ENCODE measurements around the gene TBCC. TPM values are rescaled to one million over a fixed set of nuclear protein-coding genes. Genes with fewer than 3 reads are reported as not detected.

Gene TBCC
- total and polyA plus RNA-seq, 4 donors = 6.9 to 13.5 (median 11.7) TPM

GRCh38 chr6:42696526-42697267, 49.2 kb downstream of the TBCC start:
- Histone ChIP-seq H3K9ac (ENCODE audit: low read depth in 1 of 2, low read length in 2 of 2) (no peak overlapping the region), H3K4me3 (ENCODE audit: low read depth in 1 of 3, low read length in 3 of 3) (no peak overlapping the region), H3K27ac (ENCODE audit: low read depth in 1 of 2, low read length in 2 of 2) (no peak overlapping the region), H3K36me3 (ENCODE audit: control insufficient read depth in 4 of 4, insufficient read depth in 3 of 4, low read depth in 1 of 4, low read length in 3 of 4) (peaks cover 2 to 25% (median 23%) of the 10 kb centered on the region in 4 donors), H3K9me3 (ENCODE audit: control insufficient read depth in 4 of 4, low read length in 3 of 4) (no peaks in the 10 kb centered on the region), H3K27me3 (ENCODE audit: control insufficient read depth in 4 of 4, insufficient read depth in 4 of 4, low read length in 3 of 4) (no peaks in the 10 kb centered on the region), H3K4me1 (ENCODE audit: control insufficient read depth in 4 of 4, insufficient read depth in 4 of 4, low read length in 3 of 4) (no peaks in the 10 kb centered on the region)
- 83% methylated on average over 7 of the region's 7 CpGs for WGBS
- TF ChIP-seq RXRA (IDR thresholded peaks at IDR 0.05) (no peak), FOXA1 (IDR thresholded peaks at IDR 0.05) (no peak), HNF4A (conservative IDR thresholded peaks at IDR 0.05) (no peak), FOXA2 (IDR thresholded peaks at IDR 0.05) (no peak), ZBTB33 (IDR thresholded peaks at IDR 0.05) (no peak), HNF4G (IDR thresholded peaks at IDR 0.05) (no peak), RAD21 (IDR thresholded peaks at IDR 0.05) (no peak), CTCF (IDR thresholded peaks at IDR 0.05; ENCODE audit: low read depth, low read length, missing input control) (no peak), NR2F2 (IDR thresholded peaks at IDR 0.05) (no peak), TAF1 (conservative IDR thresholded peaks at IDR 0.05) (no peak), GABPA (IDR thresholded peaks at IDR 0.05 in 1 of 2, conservative IDR thresholded peaks at IDR 0.05 in 1 of 2) (no peak), SP1 (IDR thresholded peaks at IDR 0.05) (no peak), YY1 (IDR thresholded peaks at IDR 0.05) (no peak), EGR1 (IDR thresholded peaks at IDR 0.05; ENCODE audit: low read depth in 2 of 2) (no peak), JUND (IDR thresholded peaks at IDR 0.05) (no peak)
- no peak for DNase-seq (ENCODE audit: low spot score)

- peaks cover 4 to 44% (median 43%) of the 10 kb centered on the region in 4 donors for H3K36me3 ChIP-seq (ENCODE audit: control insufficient read depth in 4 of 4, insufficient read depth in 3 of 4, low read depth in 1 of 4, low read length in 3 of 4)
- no peak for DNase-seq (ENCODE audit: low spot score)
- no peak overlapping the region for H3K4me3 ChIP-seq (ENCODE audit: low read depth in 1 of 3, low read length in 3 of 3)
- H3K27ac ChIP-seq (ENCODE audit: low read depth in 1 of 2, low read length in 2 of 2) = no peak overlapping the region
- H3K4me1 ChIP-seq (ENCODE audit: control insufficient read depth in 4 of 4, insufficient read depth in 4 of 4, low read length in 3 of 4) = no peaks in the 10 kb centered on the region
- H3K9ac ChIP-seq (ENCODE audit: low read depth in 1 of 2, low read length in 2 of 2) = no peak overlapping the region
- no peaks in the 10 kb centered on the region for H3K27me3 ChIP-seq (ENCODE audit: control insufficient read depth in 4 of 4, insufficient read depth in 4 of 4, low read length in 3 of 4)
- WGBS = 91% methylated on average over 4 of the region's 4 CpGs
- no peak for TF ChIP-seq ATF3 (IDR thresholded peaks at IDR 0.05)
- TF ChIP-seq EGR1 (IDR thresholded peaks at IDR 0.05; ENCODE audit: low read depth in 2 of 2) = no peak
- no peak for TF ChIP-seq GABPA (IDR thresholded peaks at IDR 0.05 in 1 of 2, conservative IDR thresholded peaks at IDR 0.05 in 1 of 2)
- TF ChIP-seq FOXA1 (IDR thresholded peaks at IDR 0.05) = no peak
- no peak for TF ChIP-seq MAX (IDR thresholded peaks at IDR 0.05)
- TF ChIP-seq YY1 (IDR thresholded peaks at IDR 0.05) = no peak
- no peak for TF ChIP-seq NR2F2 (IDR thresholded peaks at IDR 0.05)
- no peak for TF ChIP-seq REST (IDR thresholded peaks at IDR 0.05)
- TF ChIP-seq JUND (IDR thresholded peaks at IDR 0.05) = no peak
- TF ChIP-seq SP1 (IDR thresholded peaks at IDR 0.05) = no peak
- no peak for TF ChIP-seq HNF4G (IDR thresholded peaks at IDR 0.05)
- TF ChIP-seq FOXA2 (IDR thresholded peaks at IDR 0.05) = no peak
- TF ChIP-seq CTCF (IDR thresholded peaks at IDR 0.05; ENCODE audit: low read depth, low read length, missing input control) = no peak
- TF ChIP-seq ZBTB33 (IDR thresholded peaks at IDR 0.05) = no peak
- no peak for TF ChIP-seq RXRA (IDR thresholded peaks at IDR 0.05)
- no peak for TF ChIP-seq RAD21 (IDR thresholded peaks at IDR 0.05)
- TF ChIP-seq HNF4A (conservative IDR thresholded peaks at IDR 0.05) = no peak
- no peak for TF ChIP-seq TAF1 (conservative IDR thresholded peaks at IDR 0.05)
- no peaks in the 10 kb centered on the region for H3K9me3 ChIP-seq (ENCODE audit: control insufficient read depth in 4 of 4, low read length in 3 of 4)
Observed at GRCh38 chr6:42694586-42694985, 51.3 kb downstream of the TBCC start.
